HG03520 (cell line): Measurements from ENCODE around the gene CTNNA3.

Experiments used
- ATAC-seq: cut with Tn5 transposase; IDR thresholded peaks from one replicate; pipeline ENCODE4 v1.9.1; 2021; ENCODE audit warnings: mild to moderate bottlenecking, moderate library complexity; ENCODE audit not compliant: unreplicated experiment

The CTNNA3 gene

DNA sequence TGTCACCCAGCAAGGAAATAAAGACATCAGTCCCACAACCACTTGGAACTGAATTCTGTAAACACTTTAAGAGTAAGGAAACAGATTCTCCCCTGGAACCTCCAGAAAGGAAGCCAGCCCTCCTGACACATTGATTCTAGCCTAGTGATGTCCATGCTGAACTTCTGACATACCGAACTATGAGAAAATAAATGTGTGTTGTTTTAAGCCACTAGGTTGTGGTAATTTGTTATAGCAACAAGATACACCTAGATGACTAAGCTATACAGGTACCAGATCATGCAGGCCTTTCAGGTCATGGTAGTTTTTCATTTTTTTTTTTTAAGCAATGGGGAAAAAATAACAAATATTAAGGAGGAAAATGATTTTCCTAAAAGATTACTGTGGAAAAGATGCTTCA is 807.8 kb downstream of the CTNNA3 start:
- no peak for ATAC-seq

DNA sequence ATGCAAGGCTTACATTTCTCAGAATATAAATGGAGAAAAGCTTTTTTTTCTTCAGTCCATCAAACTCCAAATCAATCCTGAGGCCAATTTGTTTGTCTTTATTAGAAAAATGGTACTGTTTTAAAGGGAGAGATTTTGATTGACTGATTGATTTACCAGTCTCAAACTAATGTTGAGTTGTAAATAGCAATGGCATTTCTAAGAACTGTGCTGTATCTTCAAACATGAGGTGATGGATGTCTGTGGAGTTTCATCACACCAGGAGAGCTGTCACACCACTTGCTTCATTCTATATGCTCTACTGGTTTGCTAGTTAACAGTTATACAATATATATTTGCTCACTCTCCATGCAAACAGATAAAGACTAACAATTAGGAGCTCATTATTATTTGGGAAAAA is 809.1 kb downstream of the CTNNA3 start:
- ATAC-seq: no peak

DNA sequence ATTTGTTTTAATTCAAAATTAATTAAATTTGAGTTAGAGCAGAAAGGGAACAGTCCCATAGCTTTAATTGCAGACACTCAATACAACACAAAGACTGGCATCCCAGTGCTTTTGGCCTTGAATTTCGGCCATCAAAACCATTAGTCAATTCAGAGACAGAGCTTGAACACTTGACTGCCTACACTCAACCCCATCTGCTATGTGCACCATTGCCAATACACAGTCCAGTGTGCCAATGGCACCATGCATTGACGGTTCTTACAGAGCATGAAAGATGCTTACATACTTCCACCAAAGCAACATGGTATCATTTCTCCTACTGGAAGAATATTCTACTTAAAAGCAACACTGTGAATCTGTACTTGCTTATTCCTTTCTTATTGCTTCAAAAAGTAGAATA is 813.7 kb downstream of the CTNNA3 start:
- ATAC-seq: no peak

DNA sequence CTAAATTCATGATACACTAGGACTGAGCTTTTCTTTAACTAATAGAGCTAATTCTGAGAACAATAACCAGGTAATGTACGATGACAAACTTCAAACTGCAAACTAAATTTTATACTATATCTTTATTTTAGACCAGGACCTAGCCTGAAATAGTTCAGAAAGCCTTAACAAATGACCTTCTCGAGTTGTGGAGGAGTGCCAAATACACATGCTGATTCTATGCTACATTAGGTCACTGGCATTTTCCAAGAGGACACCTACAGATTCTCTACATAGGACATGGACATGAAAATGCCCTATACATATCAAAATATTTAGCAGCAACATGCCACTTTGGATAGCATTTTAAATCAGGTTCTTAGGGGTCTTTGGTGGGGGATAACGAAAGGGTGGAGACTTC is 814.2 kb downstream of the CTNNA3 start:
- ATAC-seq: no peak

DNA sequence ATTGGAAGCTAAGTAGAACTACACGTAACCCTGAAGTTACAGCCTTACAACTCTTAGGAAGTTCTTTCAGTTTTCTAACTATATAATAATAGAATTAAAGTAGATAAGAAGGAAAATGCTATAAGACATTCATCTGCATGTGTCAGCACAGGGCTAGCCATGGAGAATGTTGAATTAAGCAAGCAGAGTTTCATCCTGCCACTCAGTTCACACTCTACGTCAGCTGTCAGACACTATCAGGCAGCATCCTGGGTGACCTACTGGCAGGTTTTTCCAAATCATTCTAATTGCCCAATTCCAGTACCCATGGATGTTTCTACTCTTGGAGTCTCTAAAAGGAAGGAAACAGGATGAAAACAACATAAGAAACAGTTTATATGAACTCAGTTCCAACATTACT is 815.2 kb downstream of the CTNNA3 start:
- no peak for ATAC-seq

DNA sequence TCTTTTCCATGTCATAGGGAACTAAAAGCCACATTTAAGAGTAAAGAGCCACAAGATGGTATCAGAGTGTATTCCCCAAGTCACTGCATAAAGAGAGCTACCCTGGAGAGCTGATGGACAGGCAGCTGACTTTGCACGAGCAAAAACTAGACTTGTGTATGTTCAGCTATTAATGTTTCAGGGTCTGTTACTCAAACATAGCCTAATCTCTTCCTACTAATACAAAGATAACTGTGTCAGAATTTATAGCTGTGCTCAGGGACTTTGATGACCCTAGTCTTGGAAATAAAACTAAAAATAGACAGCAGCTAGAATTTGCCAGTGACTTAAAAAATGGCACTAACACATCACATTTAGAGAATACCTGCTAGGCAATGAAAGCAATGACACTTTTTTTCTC is 815.7 kb downstream of the CTNNA3 start:
- no peak for ATAC-seq

DNA sequence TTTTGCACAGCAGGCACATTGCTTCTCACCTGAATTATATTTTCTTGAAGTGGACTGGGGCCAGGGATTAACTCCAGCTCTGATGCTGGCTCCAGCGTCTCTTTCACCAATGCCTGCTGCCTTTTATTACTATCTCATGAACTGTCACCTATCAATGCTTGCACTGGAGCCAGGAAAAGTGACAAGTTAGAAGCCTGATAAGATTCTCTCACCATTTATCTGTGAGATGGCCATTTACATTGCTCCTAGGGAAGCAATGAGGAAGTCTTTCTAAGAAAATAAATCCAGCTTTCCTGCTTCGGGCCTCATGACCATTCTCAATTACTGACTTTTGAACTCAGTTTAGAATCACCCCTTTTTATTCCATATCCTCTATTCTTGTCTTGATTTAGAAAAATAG is 818.6 kb downstream of the CTNNA3 start:
- ATAC-seq: no peak

DNA sequence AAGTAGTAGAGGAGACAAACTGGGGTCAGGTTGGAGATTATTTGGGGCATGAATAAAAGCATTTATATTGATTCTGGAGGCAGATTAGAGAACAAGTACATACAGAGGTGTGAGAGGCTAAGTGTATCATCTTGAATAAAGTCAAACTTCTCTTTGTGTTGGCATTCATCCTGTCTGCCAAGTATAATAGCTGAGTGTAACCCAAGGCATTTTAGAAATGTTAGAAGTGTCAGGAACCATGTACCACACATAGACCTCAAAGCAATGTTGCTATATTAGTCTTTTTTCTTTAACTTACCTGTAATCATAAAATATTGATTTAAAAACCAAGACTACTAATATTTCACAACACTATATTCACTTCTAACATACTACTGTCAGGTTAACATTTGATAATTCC is 826.4 kb downstream of the CTNNA3 start:
- no peak for ATAC-seq

DNA sequence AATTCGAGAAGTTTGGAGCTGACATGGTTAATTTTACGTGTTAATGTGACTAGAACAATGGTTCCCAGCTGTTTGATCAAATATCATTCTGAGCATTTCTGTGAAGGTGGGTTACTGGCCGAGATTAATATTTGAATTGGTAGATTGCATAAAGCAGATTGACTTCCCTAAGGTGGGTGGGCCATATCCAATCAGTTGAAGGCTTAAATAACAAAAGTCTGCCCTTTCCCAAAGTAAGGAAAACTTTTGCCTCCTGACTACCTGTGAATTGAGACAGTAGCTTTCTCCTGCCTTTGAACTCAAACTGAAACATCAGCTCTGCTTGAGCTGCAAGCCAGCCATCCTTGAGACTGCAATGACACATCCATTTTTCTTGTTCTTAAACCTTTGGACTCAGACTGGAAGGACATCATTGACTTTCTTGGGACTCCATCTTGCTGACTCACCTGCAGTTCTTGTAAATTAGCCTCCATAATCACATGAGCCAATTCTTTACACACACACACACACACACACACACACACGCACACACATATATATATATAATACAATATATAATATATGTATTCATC is 833.2 kb downstream of the CTNNA3 start:
- ATAC-seq: no peak

DNA sequence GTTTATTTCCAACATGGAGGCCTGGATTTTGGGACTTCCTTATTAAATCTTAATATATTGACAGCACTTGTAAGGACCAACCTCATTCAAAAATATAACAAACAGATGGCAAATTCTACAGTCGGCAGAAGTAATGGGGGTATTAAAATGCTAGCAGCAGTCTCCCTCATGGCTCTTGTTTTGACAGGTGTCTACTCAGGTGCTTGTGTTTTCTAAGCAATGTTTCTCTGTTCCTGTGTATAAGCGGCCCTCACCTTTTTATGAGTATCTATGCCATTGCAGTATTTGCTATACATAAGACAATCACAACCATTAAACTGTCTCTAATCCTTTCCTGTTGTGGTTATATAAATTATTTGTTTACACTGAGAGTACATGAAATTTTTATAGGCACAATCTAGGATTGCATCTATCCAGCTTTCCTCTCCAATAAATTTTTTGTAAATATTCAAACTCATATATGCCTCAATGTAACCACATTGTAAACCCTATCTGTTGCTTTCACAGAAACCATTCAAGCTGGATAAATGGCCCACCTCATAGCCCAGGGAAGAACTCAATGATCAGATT is 835.5 kb downstream of the CTNNA3 start:
- no peak for ATAC-seq

DNA sequence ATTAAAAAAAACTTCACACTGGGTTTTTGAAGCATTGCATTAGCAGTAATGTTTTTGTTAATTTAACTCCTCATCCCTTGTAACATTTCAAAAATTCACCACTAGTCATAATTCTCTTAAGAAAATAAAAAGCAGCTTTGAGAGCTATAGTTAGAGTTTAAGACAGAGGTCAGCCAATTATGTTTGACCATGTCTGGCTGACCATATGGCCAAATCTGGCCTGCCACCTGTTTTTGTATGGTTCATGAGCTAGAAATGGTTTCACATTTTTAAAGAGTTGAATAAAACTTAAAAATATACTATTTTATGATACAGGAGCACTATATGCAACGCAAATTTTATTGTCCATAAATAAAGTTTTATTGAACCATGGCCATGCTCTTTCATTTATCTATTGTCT is 843.2 kb downstream of the CTNNA3 start:
- ATAC-seq: no peak

DNA sequence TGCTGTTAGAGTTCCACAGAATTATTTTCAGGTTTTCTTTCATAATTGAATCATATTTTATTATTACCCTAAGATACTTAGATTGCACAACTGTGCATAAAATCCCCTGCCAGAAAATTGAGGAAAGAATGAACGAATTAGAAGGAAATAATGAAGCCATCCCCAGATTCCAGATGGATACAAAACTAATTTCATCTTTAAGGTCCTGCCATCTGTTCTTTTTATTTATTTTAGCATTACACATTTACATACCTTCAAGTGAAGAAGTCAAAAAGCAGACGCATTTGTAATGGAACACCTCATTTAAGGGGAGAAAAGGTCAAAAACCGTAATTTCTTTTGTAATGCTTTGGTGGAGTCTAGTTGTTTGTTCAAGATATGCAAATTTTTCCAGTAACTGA is 847.1 kb downstream of the CTNNA3 start:
- no peak for ATAC-seq

DNA sequence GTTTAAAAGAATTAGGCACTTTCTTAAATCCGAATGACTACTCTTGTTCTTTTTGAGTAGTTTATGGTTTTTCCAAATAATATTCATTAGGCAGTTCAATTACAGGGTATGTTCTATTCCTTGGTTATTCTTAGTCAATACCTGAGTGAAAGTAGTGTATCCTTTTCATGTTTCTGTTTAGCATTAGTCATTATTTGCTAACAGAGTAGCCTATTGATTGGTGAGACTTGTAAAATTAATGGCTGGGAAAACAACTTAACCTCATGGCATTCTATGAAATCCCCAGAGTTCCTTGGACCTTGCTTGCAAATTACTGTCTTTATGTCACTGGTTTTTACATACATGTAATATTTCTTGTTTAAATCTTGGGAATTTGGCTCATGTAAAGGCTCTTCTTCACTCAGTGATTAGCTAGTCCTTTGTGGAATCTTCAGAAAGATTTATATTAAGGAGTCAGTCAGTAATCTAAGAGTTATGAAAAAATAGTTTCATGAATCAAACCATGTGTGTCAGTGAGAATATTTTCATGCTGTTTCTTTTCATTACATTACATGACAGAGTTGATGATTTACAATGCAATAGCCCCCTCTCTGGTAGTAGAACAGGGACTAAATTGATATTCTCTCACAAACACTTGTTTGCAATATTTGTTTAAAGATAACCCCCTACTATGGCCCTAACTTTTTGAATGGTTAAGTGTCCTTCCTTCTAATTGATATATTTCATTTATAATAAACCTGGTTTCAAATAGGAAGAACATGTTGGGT is 851.6 kb downstream of the CTNNA3 start:
- no peak for ATAC-seq

DNA sequence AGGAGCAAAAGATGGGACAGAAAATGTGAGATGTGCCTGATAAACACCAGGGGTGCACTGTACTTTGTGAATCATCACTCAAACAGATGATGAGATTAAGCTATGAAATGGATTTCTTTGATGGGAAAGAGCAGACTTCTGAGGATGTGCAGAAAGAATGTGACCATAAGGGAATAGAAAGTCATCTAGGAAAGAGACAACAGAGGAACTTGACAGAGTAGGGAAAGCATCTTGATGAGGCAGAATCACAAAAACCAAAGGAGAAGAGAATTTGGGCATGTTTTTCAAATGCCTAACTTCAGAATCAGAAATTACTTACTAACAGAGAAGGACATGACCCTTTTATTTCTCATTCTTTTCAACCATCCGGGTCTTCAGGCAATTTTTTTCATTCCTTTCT is 852.6 kb downstream of the CTNNA3 start:
- ATAC-seq: no peak

DNA sequence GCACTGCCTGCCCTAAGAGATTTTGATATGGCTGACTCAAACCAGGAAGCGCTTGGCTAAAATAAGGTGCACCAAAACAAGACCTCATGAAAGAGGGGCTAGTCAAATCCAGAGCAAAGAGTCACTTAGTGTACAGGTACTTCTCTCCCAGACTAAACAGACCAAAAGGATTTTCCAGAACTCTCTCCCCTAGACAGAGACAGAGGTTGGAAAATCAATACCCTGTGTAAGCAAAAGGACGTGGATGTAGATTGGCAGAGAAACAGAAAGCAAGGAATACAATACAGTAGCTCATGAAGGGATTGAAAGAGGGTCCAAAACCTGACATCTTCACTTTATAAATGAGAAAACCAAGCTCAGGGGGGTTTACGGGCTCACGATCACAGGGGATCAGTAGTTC is 853.1 kb downstream of the CTNNA3 start:
- ATAC-seq: no peak

DNA sequence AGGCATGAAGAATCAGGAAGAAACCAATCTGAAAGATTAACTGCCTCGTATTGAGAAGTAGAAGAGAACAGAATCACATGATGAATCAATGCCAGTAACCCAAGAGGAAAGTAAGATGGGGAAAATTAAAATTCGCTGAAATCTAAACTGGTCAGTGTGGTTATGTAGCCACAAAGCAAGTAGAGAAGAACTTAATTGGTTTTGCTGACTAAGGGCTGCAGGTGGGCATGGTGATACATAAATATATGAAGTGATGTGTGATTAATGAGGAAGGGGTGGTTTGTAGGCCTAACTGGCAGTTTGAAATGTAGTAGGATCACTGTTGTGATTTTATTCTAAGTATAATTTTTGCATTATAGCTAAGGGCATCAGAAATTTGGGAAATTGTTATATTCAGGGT is 853.6 kb downstream of the CTNNA3 start:
- ATAC-seq: no peak

DNA sequence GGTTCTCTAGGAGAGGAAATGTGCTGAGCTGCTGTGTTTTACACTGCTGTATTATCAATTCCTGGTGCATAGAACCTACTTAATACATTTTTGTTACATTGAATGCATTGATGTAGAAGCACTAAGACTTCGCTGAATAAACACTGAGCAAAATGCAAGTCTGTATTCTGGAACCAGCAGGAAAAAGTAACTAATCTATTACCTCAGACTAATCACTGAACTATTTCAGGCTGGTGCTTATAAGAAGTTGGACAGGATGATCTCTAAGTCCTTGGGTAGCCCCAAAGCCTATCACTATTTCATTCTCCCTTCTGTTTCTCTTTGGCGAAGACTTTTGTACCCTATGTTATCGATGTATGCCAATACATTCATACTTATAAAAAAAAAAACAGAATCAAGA is 857.3 kb downstream of the CTNNA3 start:
- no peak for ATAC-seq

DNA sequence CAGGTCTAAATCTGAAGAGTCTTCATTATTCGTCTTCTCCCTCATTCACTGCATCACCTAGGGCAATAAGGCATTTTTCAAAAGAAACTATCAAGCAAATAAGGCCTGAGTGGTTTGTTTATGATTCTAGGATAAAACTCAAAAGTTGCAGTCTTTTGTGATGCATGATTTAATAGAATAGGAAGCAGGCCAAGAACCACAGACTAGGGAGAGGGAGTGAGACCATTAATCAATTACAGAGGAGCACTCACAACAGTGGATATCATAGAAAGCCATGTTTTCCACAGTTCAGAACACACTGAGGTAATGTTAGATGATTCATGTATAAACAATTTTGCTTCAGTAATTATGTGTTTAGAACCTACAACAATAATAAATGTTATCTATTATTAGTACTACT is 858.0 kb downstream of the CTNNA3 start:
- ATAC-seq: no peak

DNA sequence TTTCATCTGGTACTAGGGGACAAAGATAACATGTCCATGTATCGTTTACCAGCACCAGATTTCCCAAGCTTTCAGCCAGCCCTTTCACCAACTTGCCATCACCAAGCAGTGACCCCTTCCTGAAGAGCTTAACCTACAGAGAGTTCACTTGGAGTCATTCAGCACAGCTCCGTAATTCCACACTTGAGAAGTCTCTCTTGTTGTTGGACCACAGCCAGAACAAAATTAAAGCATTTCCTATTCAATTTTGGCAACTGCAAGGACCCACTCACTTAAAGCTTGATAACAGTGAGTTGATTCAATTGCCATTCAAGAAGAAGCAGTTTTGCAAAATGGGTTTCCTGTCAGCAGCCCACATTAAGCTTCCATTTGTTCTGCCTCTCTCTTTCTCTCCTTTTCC is 858.7 kb downstream of the CTNNA3 start:
- ATAC-seq: no peak

DNA sequence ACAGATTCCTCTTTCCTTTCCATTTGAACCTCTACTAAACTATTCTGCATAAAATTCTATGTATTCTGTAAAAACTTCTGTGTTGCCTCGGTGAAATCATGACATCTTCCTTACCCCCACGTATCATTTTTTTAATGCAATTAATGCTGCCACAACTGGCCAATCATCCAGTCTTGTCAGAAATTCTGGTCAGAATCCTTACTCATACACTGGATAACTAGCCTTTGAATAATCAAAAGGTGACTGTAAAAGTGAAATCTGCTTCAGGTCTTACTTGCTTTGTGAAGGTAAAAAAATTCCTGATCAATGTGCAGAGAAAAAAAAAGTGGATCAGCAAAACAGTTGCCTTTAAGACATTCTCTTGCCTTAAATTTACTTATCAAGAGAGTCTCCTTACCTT is 859.2 kb downstream of the CTNNA3 start:
- ATAC-seq: no peak

DNA sequence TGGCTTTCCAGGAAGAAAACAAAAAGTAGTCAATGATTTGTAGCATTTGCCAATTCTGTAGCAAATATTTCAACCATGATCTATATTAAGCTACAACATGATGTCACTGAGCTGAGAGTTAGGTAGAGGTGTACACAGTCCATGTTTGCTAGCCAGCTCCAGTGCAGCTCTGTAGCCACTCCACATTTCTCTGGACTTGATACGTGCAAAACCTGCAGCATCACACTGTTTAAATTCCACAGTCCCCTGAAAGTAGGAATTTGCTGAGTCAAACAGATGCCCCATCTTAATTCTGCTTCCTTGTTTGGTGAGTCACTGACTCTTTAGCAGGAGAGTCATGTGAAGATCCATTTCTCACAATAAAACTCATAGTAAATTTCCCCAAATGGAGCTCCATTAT is 859.9 kb downstream of the CTNNA3 start:
- no peak for ATAC-seq

DNA sequence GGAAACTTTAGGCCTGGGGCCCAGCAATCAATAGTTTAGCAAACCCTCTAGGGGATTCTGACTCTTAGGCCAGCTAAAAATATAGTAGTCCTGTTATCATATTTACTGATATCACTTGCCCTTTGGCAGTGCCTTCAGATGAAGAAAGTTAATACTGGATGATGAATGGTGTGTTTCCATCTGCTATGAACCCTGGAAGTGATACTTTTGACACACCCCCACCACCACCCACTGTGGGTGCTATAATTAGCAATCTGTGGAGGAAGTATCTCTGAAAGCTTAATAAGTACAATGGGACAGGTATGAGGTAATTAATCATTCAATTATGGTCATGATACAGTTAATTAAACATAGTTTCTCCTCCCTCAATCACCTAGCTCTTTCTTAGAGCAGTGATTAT is 860.6 kb downstream of the CTNNA3 start:
- no peak for ATAC-seq

DNA sequence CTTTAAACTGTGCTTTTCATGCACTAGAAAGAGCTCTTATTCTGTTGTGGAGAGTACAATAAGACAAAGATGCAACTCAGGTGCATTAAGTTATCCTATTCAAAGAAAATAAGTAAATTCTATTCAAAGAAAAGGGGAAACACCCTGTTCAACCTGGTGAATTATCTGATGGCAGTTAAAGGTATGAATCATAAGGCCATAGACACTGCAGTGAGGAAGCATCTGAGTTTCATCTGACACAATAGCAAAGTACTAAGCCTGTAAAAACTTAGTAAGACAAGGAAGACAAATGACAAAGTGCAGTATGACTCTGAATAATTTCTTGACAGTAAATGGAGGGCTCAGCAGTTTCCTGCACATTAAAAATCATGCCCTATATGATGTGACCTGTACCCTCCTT is 861.2 kb downstream of the CTNNA3 start:
- ATAC-seq: no peak
